Endothelial cell of umbilical vein (primary cell): ENCODE measurements around the gene MACROH2A2. TPM values are rescaled to one million over a fixed set of nuclear protein-coding genes. Genes with fewer than 3 reads are reported as not detected.

Experiments used
- BruUV-seq: library from RNA; stranded (reverse); fragments of 400-500 nt; replicated peaks from 2 replicates; lab custom pipeline; 2021; lab: Mats Ljungman, UMichigan
- CTCF ChIA-PET: fragments of 300-600, 350-600 bp; sonication (Branson Sonifier 250); formaldehyde crosslinking; loops from one replicate; lab custom pipeline; 2021; ENCODE audit warnings: antibody characterized with exemption, inconsistent platforms; lab: Charles Lee
- POLR2A ChIA-PET: fragments of 300-600, 350-600 bp; sonication (Branson Sonifier 250); formaldehyde crosslinking; loops from one replicate; lab custom pipeline; 2021; ENCODE audit warnings: antibody characterized with exemption, inconsistent platforms; lab: Charles Lee
- DNase-seq: peaks from one replicate; pipeline ENCODE4 v3.0.0-alpha.2; 2011; ENCODE audit warnings: low read depth, low spot score
- FAIRE-seq: peaks from 2 replicates; lab custom pipeline; 2011; peaks lifted over from hg19 to GRCh38; lab: Jason Lieb, UNC
- H2AFZ ChIP-seq: 2 replicates; pipeline ENCODE4 v1.6.0; 2012; ENCODE audit warnings: low read depth, low read length, control low read depth, inconsistent platforms
- H3K27ac ChIP-seq: 2 replicates; pipeline ENCODE4 v1.5.1; 2011; ENCODE audit warnings: low read depth, mild to moderate bottlenecking, control low read depth, low read length, moderate library complexity; ENCODE audit not compliant: insufficient read depth
- H3K27me3 ChIP-seq, 2 experiments: 2 replicates each; pipeline versions ENCODE4 v1.6.0 to v1.6.1; 2011; ENCODE audit warnings: low read length in 2 of 2, mixed read lengths in 1 of 2; ENCODE audit not compliant: control insufficient read depth in 2 of 2, insufficient read depth in 2 of 2
- H3K36me3 ChIP-seq, 2 experiments: 2 replicates in 1 of 2; 3 replicates in 1 of 2; pipeline ENCODE4 v1.5.1; 2011; ENCODE audit warnings: low read length in 2 of 2, mild to moderate bottlenecking in 1 of 2, moderate library complexity in 1 of 2; ENCODE audit not compliant: control insufficient read depth in 2 of 2, insufficient read depth in 2 of 2; ENCODE audit errors: extremely low read depth in 1 of 2
- H3K4me1 ChIP-seq: 3 replicates; pipeline ENCODE4 v1.5.1; 2011; ENCODE audit warnings: mild to moderate bottlenecking, low read length; ENCODE audit not compliant: control insufficient read depth, insufficient read depth; ENCODE audit errors: extremely low read depth
- H3K4me2 ChIP-seq: 2 replicates; pipeline ENCODE4 v1.6.1; 2011; ENCODE audit warnings: low read length, control low read depth, mixed read lengths; ENCODE audit not compliant: insufficient read depth
- H3K4me3 ChIP-seq, 3 experiments: fragments of 200-600 bp in 1 of 3; sonication (generic), shearing (Covaris generic) in 1 of 3; replicated peaks in 1 of 3; 2 replicates each; pipeline ENCODE4 v1.5.1; 2011 to 2016; ENCODE audit warnings: control low read depth in 3 of 3, low read length in 3 of 3, mild to moderate bottlenecking in 2 of 3, inconsistent platforms in 1 of 3, low read depth in 1 of 3, moderate library complexity in 1 of 3; ENCODE audit not compliant: insufficient read depth in 1 of 3
- H3K79me2 ChIP-seq: 2 replicates; pipeline ENCODE4 v1.6.0; 2012; ENCODE audit warnings: low read length, inconsistent platforms; ENCODE audit not compliant: control insufficient read depth, insufficient read depth
- H3K9ac ChIP-seq: replicated peaks from 2 replicates; pipeline ENCODE3; 2011; ENCODE audit warnings: low read length, control low read depth; ENCODE audit not compliant: insufficient read depth; ENCODE audit errors: extremely low read depth
- H3K9me1 ChIP-seq: replicated peaks from 3 replicates; pipeline ENCODE4 v1.6.0; 2011; ENCODE audit warnings: mild to moderate bottlenecking, low read length; ENCODE audit not compliant: control insufficient read depth, insufficient read depth; ENCODE audit errors: extremely low read depth
- H3K9me3 ChIP-seq: replicated peaks from 2 replicates; pipeline ENCODE4 v1.5.1; 2012; ENCODE audit warnings: low read length, inconsistent platforms; ENCODE audit not compliant: control insufficient read depth, insufficient read depth
- H4K20me1 ChIP-seq: replicated peaks from 2 replicates; pipeline ENCODE3; 2011; ENCODE audit warnings: mild to moderate bottlenecking, low read length; ENCODE audit not compliant: control insufficient read depth, insufficient read depth; ENCODE audit errors: extremely low read depth
- CTCF ChIP-seq, 2 donors: IDR thresholded peaks; 1 replicate in 1 of 2; 2 replicates in 1 of 2; pipeline ENCODE4 v1.5.1; 2011; ENCODE audit warnings: low read length in 2 of 2, mild to moderate bottlenecking in 2 of 2, moderate library complexity in 2 of 2, control low read depth in 1 of 2, inconsistent platforms in 1 of 2, low read depth in 1 of 2; ENCODE audit not compliant: insufficient read depth in 1 of 2; ENCODE audit errors: extremely low read depth in 1 of 2
- EZH2 ChIP-seq: IDR thresholded peaks from 2 replicates; pipeline ENCODE4 v1.6.1; 2012; ENCODE audit warnings: borderline replicate concordance, low read depth, mild to moderate bottlenecking, moderate library complexity, low read length, inconsistent platforms; ENCODE audit not compliant: severe bottlenecking
- FOS ChIP-seq: IDR thresholded peaks from 2 replicates; pipeline ENCODE4 v1.6.1; 2011; ENCODE audit warnings: mild to moderate bottlenecking, low read length, moderate library complexity, borderline replicate concordance; ENCODE audit not compliant: insufficient read depth
- GATA2 ChIP-seq: IDR thresholded peaks from 2 replicates; pipeline ENCODE4 v1.7.0; 2011; ENCODE audit warnings: low read depth, mild to moderate bottlenecking, moderate library complexity, mixed read lengths, low read length; ENCODE audit not compliant: insufficient read length, insufficient read depth
- JUN ChIP-seq: IDR thresholded peaks from 2 replicates; pipeline ENCODE4 v1.6.1; 2011; ENCODE audit warnings: borderline replicate concordance, low read depth; ENCODE audit not compliant: insufficient read length, insufficient read depth
- MAX ChIP-seq: IDR thresholded peaks from 2 replicates; pipeline ENCODE4 v1.6.1; 2011; ENCODE audit not compliant: insufficient read depth, insufficient read length
- MYC ChIP-seq: IDR thresholded peaks from one replicate; pipeline ENCODE4 v1.6.1; 2011; ENCODE audit warnings: mild to moderate bottlenecking, low read depth, low read length
- POLR2A ChIP-seq: IDR thresholded peaks from 2 replicates; pipeline ENCODE4 v1.6.1; 2012; ENCODE audit warnings: low read depth, mild to moderate bottlenecking, control low read depth, low read length
- POLR2AphosphoS5 ChIP-seq: IDR thresholded peaks from 2 replicates; pipeline ENCODE4 v1.6.1; 2012; ENCODE audit warnings: low read depth, mild to moderate bottlenecking, control low read depth, low read length, moderate library complexity; ENCODE audit not compliant: insufficient read depth
- dilution Hi-C: fragments of 300-500 bp; cut with MboI; formaldehyde crosslinking; loops from one replicate; pipeline ENCODE4 v1.15.0; 2019; ENCODE audit warnings: low sequenced_read_pairs; ENCODE audit not compliant: extremely low pct_ligation_motif_present
- intact Hi-C: fragments of 100-400 bp; cut with micrococcal nuclease; formaldehyde crosslinking; loops from one replicate; pipeline ENCODE4 v1.10.0; 2022
- polyA plus RNA-seq, 4 experiments: library from polyadenylated mRNA; depleted of rRNA in 3 of 4; stranded (reverse) in 3 of 4; unstranded in 1 of 4; fragments of >200 nt; gene quantifications; 2 replicates each; pipeline versions ENCODE4 v1.2.1 to v1.2.3, GENCODE V29; 2011 to 2012; ENCODE audit warnings: missing spikeins in 1 of 4
- total RNA-seq: library from RNA; stranded (reverse); gene quantifications from 2 replicates; pipeline ENCODE4 v1.2.3, GENCODE V29; 2021

MACROH2A2 gene
- total and polyA plus RNA-seq, 2 donors (not counting 3 experiments of a cell fraction or from before 2014, with no cell fraction given) = 0.08 TPM; not detected in 1

GRCh38 chr10:70137927-70138883 is 85.6 kb downstream of the MACROH2A2 start:
- POLR2A ChIA-PET = interaction anchor here (0.6 kb wide), 1 partner anchor 20 kb away, joined by 7 read pairs; no protein-coding TSS in a partner anchor
- DNase-seq (no peak), FAIRE-seq (no peak)
- CTCF ChIA-PET = interaction anchor here (0.6 to 5.9 kb wide), 3 partner anchors 8 to 429 kb away, joined by 3 to 35 read pairs (median 4); partner anchors contain the start of gene TYSND1
- H3K4me2 ChIP-seq = no peak overlapping the region
- no TSS peak for BruUV-seq
- no peaks in the 10 kb centered on the region for H3K79me2 ChIP-seq
- no peak overlapping the region for H2AFZ ChIP-seq
- H3K27me3 ChIP-seq = no peaks in the 10 kb centered on the region
- no peaks in the 10 kb centered on the region for H3K9me3 ChIP-seq
- no peaks in the 10 kb centered on the region for H3K36me3 ChIP-seq
- no peaks in the 10 kb centered on the region for H4K20me1 ChIP-seq
- no peak overlapping the region for H3K27ac ChIP-seq
- no peaks in the 10 kb centered on the region for H3K9me1 ChIP-seq
- no peak overlapping the region for H3K9ac ChIP-seq
- peaks cover under 1% of the 10 kb centered on the region for H3K4me1 ChIP-seq
- no peak overlapping the region for H3K4me3 ChIP-seq
- TF ChIP-seq POLR2A (no peak), MYC (no peak), FOS (no peak), POLR2AphosphoS5 (no peak), CTCF (IDR thresholded peaks at IDR 0.05; ENCODE audit: extremely low read depth in 1 of 2, insufficient read depth in 1 of 2, low read depth in 1 of 2, low read length in 2 of 2) (no peak), MAX (no peak), GATA2 (no peak), EZH2 (no peak), JUN (no peak)
- dilution Hi-C loops (no loop called here), intact Hi-C loops (no loop called here)
